GM18502 (cell line): ENCODE data around the gene SC5D.

Source experiments
- ATAC-seq: cut with Tn5 transposase; IDR thresholded peaks from one replicate; pipeline ENCODE4 v1.9.1; 2021; ENCODE audit warnings: mild to moderate bottlenecking; ENCODE audit not compliant: unreplicated experiment, poor library complexity

SC5D gene

GRCh38 chr11:121327553-121327952 is 35.0 kb downstream of the SC5D start:
- no peak for ATAC-seq

GRCh38 chr11:121328176-121328966 is 35.8 kb downstream of the SC5D start:
- no peak for ATAC-seq

- ATAC-seq, result no peak
Observed at GRCh38 chr11:121328967-121329679, 36.6 kb downstream of the SC5D start.

GRCh38 chr11:121329781-121330395 is 37.3 kb downstream of the SC5D start:
- ATAC-seq, result no peak

GRCh38 chr11:121330614-121331435 is 38.3 kb downstream of the SC5D start:
- ATAC-seq, result no peak

- ATAC-seq, result no peak
Observed at GRCh38 chr11:121334973-121335710, 42.6 kb downstream of the SC5D start.

- ATAC-seq, result no peak
Observed at GRCh38 chr11:121336279-121336937, 43.8 kb downstream of the SC5D start.

- peak; percentile 53 for ATAC-seq
Observed at GRCh38 chr11:121337078-121337477, 44.5 kb downstream of the SC5D start.

GRCh38 chr11:121337740-121338272 is 45.2 kb downstream of the SC5D start:
- ATAC-seq, result peak; percentile 16

- ATAC-seq, result no peak
Observed at GRCh38 chr11:121338536-121338935, 46.0 kb downstream of the SC5D start.

- no peak for ATAC-seq
Observed at GRCh38 chr11:121340032-121340580, 47.5 kb downstream of the SC5D start.

- ATAC-seq, result no peak
Observed at GRCh38 chr11:121341609-121342008, 49.0 kb downstream of the SC5D start.

- no peak for ATAC-seq
Observed at GRCh38 chr11:121344824-121345223, 52.3 kb downstream of the SC5D start.

GRCh38 chr11:121347094-121347493 is 54.5 kb downstream of the SC5D start:
- ATAC-seq, result no peak

- no peak for ATAC-seq
Observed at GRCh38 chr11:121347813-121348212, 55.2 kb downstream of the SC5D start.

GRCh38 chr11:121348220-121348875 is 55.8 kb downstream of the SC5D start:
- ATAC-seq, result no peak

- no peak for ATAC-seq
Observed at GRCh38 chr11:121349790-121350189, 57.2 kb downstream of the SC5D start.
